Lung (tissue), 12 donors: ENCODE data around the gene RAD51C. TPM values are rescaled to one million over a fixed set of nuclear protein-coding genes. Genes with fewer than 3 reads are reported as not detected.
"Not testable (repeated sequence)": the region's sequence is repeated elsewhere in the genome, so short reads cannot be mapped to it uniquely, and the experiment has no call there.

Experiments used
- ATAC-seq: fragments of 200-7000 bp; cut with Tn5 transposase; one replicate; pipeline ENCODE4 v1.9.1; 2020; ENCODE audit warnings: moderate number of reproducible peaks; ENCODE audit not compliant: insufficient read depth, low FRiP score
- DNase-seq, 3 donors: peaks; one replicate each; pipeline ENCODE4 v3.0.0-alpha.2; 2013 to 2017
- H3K27ac ChIP-seq, 2 donors: one replicate each; pipeline ENCODE4 v1.5.1; 2013; ENCODE audit warnings: mild to moderate bottlenecking in 2 of 2, moderate library complexity in 2 of 2, control low read depth in 1 of 2, inconsistent platforms in 1 of 2, low read depth in 1 of 2, low read length in 1 of 2
- H3K27me3 ChIP-seq, 3 donors: one replicate each; pipeline ENCODE4 v1.5.1; 2013; ENCODE audit warnings: low read length in 2 of 3; ENCODE audit not compliant: control insufficient read depth in 3 of 3, insufficient read depth in 3 of 3
- H3K36me3 ChIP-seq, 4 donors: one replicate each; pipeline ENCODE4 v1.5.1; 2013; ENCODE audit warnings: low read length in 4 of 4, mild to moderate bottlenecking in 1 of 4, moderate library complexity in 1 of 4; ENCODE audit not compliant: control insufficient read depth in 4 of 4, insufficient read depth in 4 of 4
- H3K4me1 ChIP-seq, 5 donors: one replicate each; pipeline ENCODE4 v1.5.1; 2013; ENCODE audit warnings: low read length in 5 of 5, mild to moderate bottlenecking in 2 of 5, moderate library complexity in 1 of 5; ENCODE audit not compliant: control insufficient read depth in 5 of 5, insufficient read depth in 5 of 5
- H3K4me3 ChIP-seq: one replicate; pipeline ENCODE4 v1.5.1; 2013; ENCODE audit warnings: mild to moderate bottlenecking, control low read depth, moderate library complexity
- H3K9ac ChIP-seq, 2 donors: one replicate each; pipeline ENCODE4 v1.5.1; 2013; ENCODE audit warnings: low read length in 2 of 2, control low read depth in 1 of 2; ENCODE audit not compliant: insufficient read depth in 1 of 2
- H3K9me3 ChIP-seq, 4 donors: one replicate each; pipeline ENCODE4 v1.5.1; 2013; ENCODE audit warnings: low read length in 3 of 4, mild to moderate bottlenecking in 1 of 4, moderate library complexity in 1 of 4; ENCODE audit not compliant: control insufficient read depth in 4 of 4, insufficient read depth in 3 of 4
- WGBS, 2 donors: extraction: QIAGEN DNeasy Blood & Tissue Kit; methylation state at CpG; one replicate each; pipeline ENCODE4 v1.1.7; 2013; 5-methylcytosine and 5-hydroxymethylcytosine counted together
- polyA plus RNA-seq, 2 donors: library from polyadenylated mRNA; stranded (reverse); fragments of 200-250 nt; gene quantifications; one replicate each; pipeline ENCODE4 v1.2.1, GENCODE V29; 2013
- total RNA-seq, 2 donors: library from RNA; depleted of rRNA in 1 of 2; stranded (reverse); fragments of >200 nt in 1 of 2; gene quantifications; one replicate each; pipeline ENCODE4 v1.2.1, GENCODE V29; 2014 to 2021
- TF ChIP-seq, protein P1 (sequence below): IDR thresholded peaks from 2 replicates; pipeline ENCODE4 v1.5.1; 2012; ENCODE audit warnings: mild to moderate bottlenecking; ENCODE audit errors: control extremely low read depth, extremely low read depth
- donor health status: control.
- donor health status: control.
- donor health status: Bipolar disorder and iron deficiency.
- donor health status: healthy.
- donor health status: DM: yes; HTN: yes; CAD: no.

Gene RAD51C
- total and polyA plus RNA-seq, 4 donors, result 14.2 to 26.6 (median 19.1) TPM

- no peaks in the 10 kb centered on the region for H3K36me3 ChIP-seq
- DNase-seq (no peak), ATAC-seq (no peak)
- H3K4me1 ChIP-seq, result peaks cover 0 to 12% (median 6%) of the 10 kb centered on the region in 5 donors
- peaks cover 0 to 3% (median 0%) of the 10 kb centered on the region in 4 donors for H3K9me3 ChIP-seq
- 95 to 98% methylated on average over 2 of the region's 2 CpGs for WGBS, 2 donors
- TF ChIP-seq, protein P1, sequence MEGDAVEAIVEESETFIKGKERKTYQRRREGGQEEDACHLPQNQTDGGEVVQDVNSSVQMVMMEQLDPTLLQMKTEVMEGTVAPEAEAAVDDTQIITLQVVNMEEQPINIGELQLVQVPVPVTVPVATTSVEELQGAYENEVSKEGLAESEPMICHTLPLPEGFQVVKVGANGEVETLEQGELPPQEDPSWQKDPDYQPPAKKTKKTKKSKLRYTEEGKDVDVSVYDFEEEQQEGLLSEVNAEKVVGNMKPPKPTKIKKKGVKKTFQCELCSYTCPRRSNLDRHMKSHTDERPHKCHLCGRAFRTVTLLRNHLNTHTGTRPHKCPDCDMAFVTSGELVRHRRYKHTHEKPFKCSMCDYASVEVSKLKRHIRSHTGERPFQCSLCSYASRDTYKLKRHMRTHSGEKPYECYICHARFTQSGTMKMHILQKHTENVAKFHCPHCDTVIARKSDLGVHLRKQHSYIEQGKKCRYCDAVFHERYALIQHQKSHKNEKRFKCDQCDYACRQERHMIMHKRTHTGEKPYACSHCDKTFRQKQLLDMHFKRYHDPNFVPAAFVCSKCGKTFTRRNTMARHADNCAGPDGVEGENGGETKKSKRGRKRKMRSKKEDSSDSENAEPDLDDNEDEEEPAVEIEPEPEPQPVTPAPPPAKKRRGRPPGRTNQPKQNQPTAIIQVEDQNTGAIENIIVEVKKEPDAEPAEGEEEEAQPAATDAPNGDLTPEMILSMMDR, result no peak
- no peak overlapping the region for H3K27ac ChIP-seq
- H3K4me3 ChIP-seq, result no peak overlapping the region
- no peak overlapping the region for H3K9ac ChIP-seq
- peaks cover 0 to 4% (median 0%) of the 10 kb centered on the region in 3 donors for H3K27me3 ChIP-seq
Observed at GRCh38 chr17:58688521-58688920, 3.9 kb upstream of the RAD51C start.

DNA sequence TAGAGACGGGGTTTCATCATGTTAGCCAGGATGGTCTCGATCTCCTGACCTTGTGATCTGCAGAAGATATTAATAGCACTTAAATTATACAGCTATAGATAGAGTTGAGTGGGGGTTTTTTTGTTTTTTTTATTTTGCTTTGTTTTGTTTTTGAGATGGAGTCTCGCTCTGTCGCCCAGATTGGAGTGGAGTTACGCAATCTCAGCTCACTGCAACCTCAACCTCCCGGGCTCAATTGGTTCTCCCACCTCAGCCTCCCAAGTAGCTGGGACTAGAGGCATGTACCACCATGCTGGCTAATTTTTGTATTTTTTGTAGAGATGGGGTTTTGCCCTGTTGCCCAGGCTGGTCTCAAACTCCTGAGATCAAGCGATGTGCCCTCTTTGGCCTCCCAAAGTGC is 2.4 kb upstream of the RAD51C start:
- H3K36me3 ChIP-seq, H3K27ac ChIP-seq, DNase-seq, H3K9me3 ChIP-seq, H3K27me3 ChIP-seq, H3K4me3 ChIP-seq, H3K9ac ChIP-seq, ATAC-seq: not testable (repeated sequence)
- WGBS, 2 donors, result 92 to 94% methylated on average over 7 of the region's 7 CpGs
- H3K4me1 ChIP-seq, result peaks cover 0 to 15% (median 8%) of the 10 kb centered on the region in 5 donors

DNA sequence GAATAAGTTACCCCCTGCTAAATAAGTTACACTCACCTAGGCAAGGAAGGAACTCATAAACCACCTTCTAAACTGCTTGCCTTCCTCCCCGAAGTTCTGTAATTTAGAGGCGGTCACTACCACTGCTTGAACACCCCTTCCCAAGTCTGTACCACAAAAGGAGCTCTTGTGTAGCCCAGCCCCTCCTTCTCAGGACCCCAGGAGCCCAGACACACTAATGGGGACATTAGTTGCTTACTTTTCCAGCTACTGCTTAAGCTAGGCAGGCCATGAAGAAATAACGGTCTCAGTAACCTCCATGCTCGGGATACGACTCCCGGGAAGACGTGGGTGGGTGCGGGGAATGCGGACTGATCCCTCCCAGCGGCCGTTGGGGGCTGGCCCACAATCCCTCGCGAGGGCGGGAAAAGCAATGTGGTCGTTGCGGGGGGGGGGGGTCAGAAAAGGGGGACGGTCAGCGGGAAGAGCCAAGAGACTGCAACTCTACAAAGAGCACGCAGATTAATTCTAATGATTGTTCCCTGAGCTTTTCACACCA is 632 bp upstream of the RAD51C start, which contains the start of gene TEX14:
TEX14 (minus strand) TSS at position 345 of the 538 bp plus-strand sequence. CDS start 40,044 bp downstream, outside the sequence.
- ATAC-seq (no peak), DNase-seq (peak in 1 of 3 donors; percentile 15)
- 83 to 97% methylated on average over 15 to 19 of the region's 19 CpGs for WGBS, 2 donors

GRCh38 chr17:58693208-58693607 is 806 bp downstream of the RAD51C start:
- ATAC-seq (no peak), DNase-seq (no peak)
- H3K9ac ChIP-seq, result peak overlapping the region; percentile 85 to 91
- H3K4me3 ChIP-seq, result no peak overlapping the region
- WGBS, 2 donors, result 68% methylated on average over 8 of the region's 8 CpGs
- TF ChIP-seq, protein P1, result no peak
- H3K4me1 ChIP-seq, result peaks cover 0 to 15% (median 8%) of the 10 kb centered on the region in 5 donors
- no peaks in the 10 kb centered on the region for H3K27me3 ChIP-seq
- no peaks in the 10 kb centered on the region for H3K36me3 ChIP-seq
- H3K27ac ChIP-seq, result peak overlapping the region in 1 of 2 donors; percentile 76
- peaks cover 0 to 3% (median 0%) of the 10 kb centered on the region in 4 donors for H3K9me3 ChIP-seq

More for the DNA sequence above, 632 bp upstream of the RAD51C start, which contains the start of gene TEX14:
- H3K4me1 ChIP-seq, result peaks cover 0 to 15% (median 8%) of the 10 kb centered on the region in 5 donors
- H3K27me3 ChIP-seq, result no peaks in the 10 kb centered on the region
- H3K36me3 ChIP-seq, result no peaks in the 10 kb centered on the region
- peak within 1 kb of the TSS; percentile 77 for H3K4me3 ChIP-seq
- peak within 1 kb of the TSS; percentile 76 to 89 for H3K27ac ChIP-seq
- peaks cover 0 to 3% (median 0%) of the 10 kb centered on the region in 4 donors for H3K9me3 ChIP-seq
- TF ChIP-seq, protein P1, result no peak
- H3K9ac ChIP-seq, result peak within 1 kb of the TSS; percentile 85 to 91
